H9 (cell line): ENCODE measurements around the gene MST1R. TPM values are rescaled to one million over a fixed set of nuclear protein-coding genes. Genes with fewer than 3 reads are reported as not detected.

Experiments used
- DNase-seq: peaks from one replicate; pipeline ENCODE4 v3.0.0-alpha.2; 2017
- H2AFZ ChIP-seq: one replicate; pipeline ENCODE4 v1.6.1; 2013; ENCODE audit warnings: mild to moderate bottlenecking, low read length, control low read depth, moderate library complexity
- H2AK5ac ChIP-seq: 2 replicates; pipeline ENCODE4 v1.6.1; 2013; ENCODE audit warnings: low read length, control low read depth, mixed read lengths; ENCODE audit not compliant: insufficient read length
- H2BK120ac ChIP-seq: one replicate; pipeline ENCODE4 v1.6.1; 2013; ENCODE audit warnings: low read depth, mild to moderate bottlenecking, low read length, control low read depth, inconsistent platforms; ENCODE audit not compliant: poor library complexity, severe bottlenecking
- H2BK12ac ChIP-seq: 2 replicates; pipeline ENCODE4 v1.6.1; 2013; ENCODE audit warnings: low read length, control low read depth, mixed read lengths, low read depth; ENCODE audit not compliant: insufficient read length
- H2BK15ac ChIP-seq: 2 replicates; pipeline ENCODE4 v1.6.1; 2013; ENCODE audit warnings: low read depth, low read length, control low read depth
- H2BK20ac ChIP-seq: one replicate; pipeline ENCODE4 v1.6.1; 2013; ENCODE audit warnings: low read depth, mild to moderate bottlenecking, low read length, control low read depth, inconsistent platforms; ENCODE audit not compliant: poor library complexity, severe bottlenecking
- H2BK5ac ChIP-seq: 2 replicates; pipeline ENCODE4 v1.6.1; 2013; ENCODE audit warnings: low read length, control low read depth, mixed read lengths; ENCODE audit not compliant: insufficient read length
- H3K14ac ChIP-seq: 2 replicates; pipeline ENCODE4 v1.6.1; 2013; ENCODE audit warnings: low read length, control low read depth; ENCODE audit not compliant: insufficient read depth
- H3K18ac ChIP-seq: 2 replicates; pipeline ENCODE4 v1.6.1; 2013; ENCODE audit warnings: low read depth, mild to moderate bottlenecking, mixed read lengths, low read length, control low read depth; ENCODE audit not compliant: insufficient read length
- H3K23ac ChIP-seq: 2 replicates; pipeline ENCODE4 v1.6.1; 2013; ENCODE audit warnings: low read length, control low read depth, mixed read lengths, low read depth; ENCODE audit not compliant: insufficient read length
- H3K23me2 ChIP-seq: 2 replicates; pipeline ENCODE4 v1.6.1; 2013; ENCODE audit warnings: low read depth, mild to moderate bottlenecking, mixed read lengths, low read length, control low read depth; ENCODE audit not compliant: insufficient read length, poor library complexity, severe bottlenecking
- H3K27ac ChIP-seq: 2 replicates; pipeline ENCODE4 v1.5.1; 2013; ENCODE audit warnings: low read length, control low read depth, mixed read lengths, low read depth; ENCODE audit not compliant: insufficient read length
- H3K27me3 ChIP-seq: 2 replicates; pipeline ENCODE4 v1.6.1; 2013; ENCODE audit warnings: low read length, control low read depth, inconsistent platforms; ENCODE audit not compliant: insufficient read depth
- H3K4ac ChIP-seq: 2 replicates; pipeline ENCODE4 v1.6.1; 2013; ENCODE audit warnings: low read depth, mild to moderate bottlenecking, control low read depth, inconsistent platforms, low read length, moderate library complexity
- H3K4me1 ChIP-seq: 2 replicates; pipeline ENCODE4 v1.6.1; 2013; ENCODE audit warnings: low read length, control low read depth, inconsistent platforms; ENCODE audit not compliant: insufficient read depth
- H3K4me2 ChIP-seq: 2 replicates; pipeline ENCODE4 v1.6.1; 2013; ENCODE audit warnings: low read length, control low read depth, mixed read lengths; ENCODE audit not compliant: insufficient read length, insufficient read depth
- H3K56ac ChIP-seq: 2 replicates; pipeline ENCODE4 v1.6.1; 2013; ENCODE audit warnings: low read depth, mild to moderate bottlenecking, mixed read lengths, low read length, control low read depth; ENCODE audit not compliant: insufficient read length
- H3K79me1 ChIP-seq: 2 replicates; pipeline ENCODE4 v1.6.1; 2013; ENCODE audit warnings: low read depth, mild to moderate bottlenecking, moderate library complexity, low read length, control low read depth, inconsistent platforms; ENCODE audit not compliant: insufficient read depth, poor library complexity, severe bottlenecking
- H3K79me2 ChIP-seq: 2 replicates; pipeline ENCODE4 v1.6.1; 2013; ENCODE audit warnings: low read length, control low read depth, inconsistent platforms; ENCODE audit not compliant: insufficient read depth
- H3K9ac ChIP-seq: 2 replicates; pipeline ENCODE4 v1.6.1; 2013; ENCODE audit warnings: low read length, control low read depth, mixed read lengths; ENCODE audit not compliant: insufficient read length; ENCODE audit errors: extremely low read depth
- H3K9me3 ChIP-seq: one replicate; pipeline ENCODE4 v1.6.1; 2013; ENCODE audit warnings: low read depth, low read length, inconsistent platforms; ENCODE audit not compliant: control insufficient read depth
- H3T11ph ChIP-seq: one replicate; pipeline ENCODE4 v1.6.1; 2013; ENCODE audit warnings: mild to moderate bottlenecking, low read length, control low read depth, inconsistent platforms
- H4K20me1 ChIP-seq: one replicate; pipeline ENCODE4 v1.6.1; 2013; ENCODE audit not compliant: control insufficient read depth, insufficient read length, insufficient read depth
- H4K5ac ChIP-seq: 2 replicates; pipeline ENCODE4 v1.6.1; 2013; ENCODE audit warnings: low read depth, mild to moderate bottlenecking, mixed read lengths, low read length, control low read depth; ENCODE audit not compliant: insufficient read length
- H4K8ac ChIP-seq: replicated peaks from 2 replicates; pipeline ENCODE4 v1.6.1; 2013; ENCODE audit warnings: low read length, control low read depth, mixed read lengths, low read depth; ENCODE audit not compliant: insufficient read length
- H4K91ac ChIP-seq: 2 replicates; pipeline ENCODE4 v1.6.1; 2013; ENCODE audit warnings: low read depth, mild to moderate bottlenecking, moderate library complexity, mixed read lengths, low read length, control low read depth; ENCODE audit not compliant: insufficient read length
- H3K27ac Mint-ChIP-seq, 3 experiments: 2 replicates in 2 of 3; 3 replicates in 1 of 3; pipeline ENCODE4 v1.8.0; 2020 to 2021; ENCODE audit warnings: mixed read lengths in 3 of 3, mild to moderate bottlenecking in 1 of 3, moderate library complexity in 1 of 3
- H3K27me3 Mint-ChIP-seq: 2 replicates; pipeline ENCODE4 v1.8.0; 2021; ENCODE audit warnings: low read depth, mild to moderate bottlenecking, moderate library complexity, mixed read lengths
- H3K36me3 Mint-ChIP-seq, 3 experiments: 2 replicates in 2 of 3; 3 replicates in 1 of 3; pipeline ENCODE4 v1.8.0; 2020 to 2021; ENCODE audit warnings: low read depth in 3 of 3, mixed read lengths in 3 of 3; ENCODE audit not compliant: insufficient read depth in 1 of 3
- H3K4me1 Mint-ChIP-seq, 2 experiments: 2 replicates each; pipeline ENCODE4 v1.8.0; 2020; ENCODE audit warnings: mixed read lengths in 2 of 2
- H3K4me3 Mint-ChIP-seq, 2 experiments: 2 replicates in 1 of 2; 3 replicates in 1 of 2; pipeline ENCODE4 v1.8.0; 2020 to 2021; ENCODE audit warnings: mild to moderate bottlenecking in 2 of 2, mixed read lengths in 2 of 2, moderate library complexity in 1 of 2
- H3K9me3 Mint-ChIP-seq, 2 experiments: 2 replicates in 1 of 2; 3 replicates in 1 of 2; pipeline ENCODE4 v1.8.0; 2020; ENCODE audit warnings: mild to moderate bottlenecking in 2 of 2, mixed read lengths in 2 of 2, moderate library complexity in 1 of 2
- CTCF ChIP-seq: fragments of 200-600 bp; sonication (generic); conservative IDR thresholded peaks from 3 replicates; pipeline ENCODE4 v1.8.0; 2021; ENCODE audit warnings: antibody characterized with exemption, mild to moderate bottlenecking
- WGBS: extraction: QIAGEN DNeasy Blood & Tissue Kit; methylation state at CpG from one replicate; pipeline ENCODE4 v1.1.7; 2013; ENCODE audit warnings: missing lambda C conversion rate, low lambda C conversion rate, mixed read lengths; ENCODE audit not compliant: insufficient read length; ENCODE audit errors: extremely low coverage; 5-methylcytosine and 5-hydroxymethylcytosine counted together
- total RNA-seq: library from RNA; stranded (reverse); gene quantifications from 2 replicates; pipeline ENCODE4 v1.2.1, GENCODE V29; 2021

MST1R gene
- total RNA-seq, 1 experiment from 2014 or later = 4.9 TPM

DNA sequence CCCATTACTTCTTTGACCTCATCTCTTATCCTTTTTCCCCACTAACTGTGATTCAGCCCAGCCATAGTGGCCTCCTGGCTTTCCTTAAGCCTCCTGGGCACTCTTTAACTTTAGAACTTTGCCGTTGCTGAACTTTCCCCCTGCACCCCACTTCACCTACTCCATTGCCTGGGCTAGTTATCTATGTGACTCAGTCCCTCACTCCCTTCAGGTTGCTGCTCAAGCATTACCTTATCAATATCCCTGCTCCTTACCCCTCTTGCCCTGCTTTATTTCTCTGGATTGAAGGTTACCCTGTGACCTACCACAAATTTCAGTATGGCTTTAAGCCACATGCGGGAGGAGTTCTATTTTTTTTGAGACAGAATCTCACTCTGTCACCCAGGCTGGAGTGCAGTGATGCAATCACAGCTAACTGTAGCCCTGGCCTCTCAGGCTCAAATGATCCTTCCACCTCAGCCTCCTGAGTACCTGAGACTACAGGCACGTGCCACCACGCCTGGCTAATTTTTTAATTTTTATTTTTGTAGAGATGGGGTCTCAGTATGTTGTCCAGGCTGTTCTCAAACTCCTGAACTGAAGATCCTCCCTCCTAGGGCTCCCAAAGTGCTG is 22.6 kb upstream of the MST1R start:
- Histone ChIP-seq H3K79me1 (no peaks in the 10 kb centered on the region), H3K56ac (no peak overlapping the region), H3K14ac (no peak overlapping the region), H4K5ac (no peak overlapping the region), H2BK15ac (no peak overlapping the region), H3K27ac (no peak overlapping the region), H2AK5ac (no peak overlapping the region), H4K91ac (no peak overlapping the region), H3K9me3 (no peaks in the 10 kb centered on the region), H3K23ac (no peak overlapping the region), H3K23me2 (peaks cover 2% of the 10 kb centered on the region), H2BK5ac (no peak overlapping the region), H2AFZ (no peak overlapping the region), H3K27me3 (no peaks in the 10 kb centered on the region), H4K20me1 (no peaks in the 10 kb centered on the region), H2BK120ac (no peak overlapping the region), H3T11ph (no peak overlapping the region), H3K79me2 (no peaks in the 10 kb centered on the region), H3K4me2 (no peak overlapping the region), H3K4me1 (no peaks in the 10 kb centered on the region), H3K9ac (no peak overlapping the region), H2BK12ac (no peak overlapping the region), H3K18ac (no peak overlapping the region), H2BK20ac (no peak overlapping the region), H4K8ac (no peak overlapping the region), H3K4ac (no peak overlapping the region)
- Mint-ChIP-seq H3K4me3 (no peak overlapping the region), H3K36me3 (no peaks in the 10 kb centered on the region), H3K27ac (no peak overlapping the region; a peak in 2 of 7 replicates), H3K9me3 (no peaks in the 10 kb centered on the region), H3K27me3 (no peaks in the 10 kb centered on the region), H3K4me1 (peaks cover 17 to 22% of the 10 kb centered on the region in 2 experiments)
- no peak for TF ChIP-seq CTCF
- no peak for DNase-seq
- no CpG with 5 or more reads among the region's 4 CpGs for WGBS
